Stomach (tissue), 4 donors: Measurements from ENCODE around the gene SPANXN4.

Source experiments
- EP300 ChIP-seq: sonication (generic); formaldehyde crosslinking; IDR thresholded peaks from one replicate; pipeline ENCODE4 v1.6.1; 2017; ENCODE audit warnings: antibody characterized with exemption
- POLR2AphosphoS5 ChIP-seq, 3 donors: sonication (generic); formaldehyde crosslinking; IDR thresholded peaks; one replicate each; pipeline ENCODE4 v1.6.1; 2016; ENCODE audit warnings: antibody characterized with exemption in 3 of 3

DNA sequence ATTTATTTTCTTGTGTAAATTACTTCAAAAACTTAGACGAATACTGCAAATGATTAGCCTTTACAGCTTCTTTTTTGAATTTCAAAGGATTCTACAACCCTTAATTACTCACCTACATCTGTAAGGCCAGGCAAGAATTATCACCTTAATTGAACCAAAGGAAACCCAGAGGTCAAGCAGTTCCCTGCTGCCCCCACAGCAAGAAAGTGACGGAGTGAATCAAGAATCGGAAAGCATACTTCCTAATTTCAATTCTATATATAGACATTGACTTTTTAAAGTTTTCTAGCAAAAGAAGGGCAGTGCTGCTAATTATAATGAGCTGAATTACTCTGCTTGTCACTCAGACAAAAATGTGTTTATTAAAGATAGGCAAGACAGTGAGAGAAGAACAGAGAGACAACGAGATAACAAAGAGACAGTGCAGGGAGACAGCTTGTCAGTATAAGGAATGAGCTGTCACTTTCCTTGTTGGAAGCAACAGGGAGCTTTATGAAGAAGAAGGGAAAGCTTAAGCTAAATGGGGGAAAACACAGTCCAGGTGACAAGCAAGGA is 47.5 kb upstream of the SPANXN4 start:
- TF ChIP-seq EP300 = no peak
- TF ChIP-seq POLR2AphosphoS5 (IDR thresholded peaks at IDR 0.05) = no peak
